ENCODE results near the gene PDIK1L.

- peak; percentile 59 to 90 (median 78) for TF ChIP-seq CTCF (IDR thresholded peaks at IDR 0.05)
- TF ChIP-seq EP300 (IDR thresholded peaks at IDR 0.05): no peak
These were observed 52.6 kb downstream of the PDIK1L start for GRCh38 chr1:26164036-26164860.
